OCI-LY7 (cell line): ENCODE data around the gene OR10Z1. TPM values are rescaled to one million over a fixed set of nuclear protein-coding genes. Genes with fewer than 3 reads are reported as not detected.

Experiments
- BruUV-seq: library from RNA; stranded (reverse); fragments of 400-500 nt; replicated peaks from 2 replicates; lab custom pipeline; 2021; lab: Mats Ljungman, UMichigan
- CTCF ChIA-PET: fragments of 300-600 bp; sonication (Branson Sonifier 250); formaldehyde crosslinking; loops from one replicate; lab custom pipeline; 2022; ENCODE audit warnings: antibody characterized with exemption; ENCODE audit not compliant: unreplicated experiment; lab: Charles Lee
- POLR2A ChIA-PET: fragments of 300-600 bp; sonication (Branson Sonifier 250); formaldehyde crosslinking; loops from one replicate; lab custom pipeline; 2022; ENCODE audit warnings: antibody characterized with exemption; lab: Charles Lee
- DNase-seq: peaks from one replicate; pipeline ENCODE4 v3.0.0-alpha.2; 2015; ENCODE audit warnings: low spot score
- H2AFZ ChIP-seq: fragments of 200-600 bp; sonication (generic), shearing (Covaris generic); 2 replicates; pipeline ENCODE4 v1.6.1; 2014; ENCODE audit warnings: mild to moderate bottlenecking, antibody characterized with exemption, low read length, moderate library complexity
- H3K27ac ChIP-seq: fragments of 200-600 bp; sonication (generic); 2 replicates; pipeline ENCODE4 v1.5.1; 2014; ENCODE audit warnings: mixed run types, low read depth, mild to moderate bottlenecking, moderate library complexity, low read length, inconsistent platforms; ENCODE audit not compliant: poor library complexity, severe bottlenecking
- H3K36me3 ChIP-seq: fragments of 200-600 bp; sonication (generic); 2 replicates; pipeline ENCODE4 v1.6.1; 2014; ENCODE audit warnings: mild to moderate bottlenecking, antibody characterized with exemption, low read length, moderate library complexity, mixed read lengths; ENCODE audit not compliant: insufficient read depth
- H3K4me1 ChIP-seq: fragments of 200-600 bp; sonication (generic); 2 replicates; pipeline ENCODE4 v1.5.1; 2014; ENCODE audit warnings: mild to moderate bottlenecking, low read length; ENCODE audit not compliant: insufficient read depth, poor library complexity, severe bottlenecking
- H3K4me2 ChIP-seq: fragments of 200-600 bp; sonication (generic); 2 replicates; pipeline ENCODE4 v1.6.1; 2014; ENCODE audit warnings: mild to moderate bottlenecking, low read length
- H3K4me3 ChIP-seq: fragments of 200-600 bp; sonication (generic); 2 replicates; pipeline ENCODE4 v1.5.1; 2014; ENCODE audit warnings: mild to moderate bottlenecking, low read depth, low read length; ENCODE audit not compliant: poor library complexity, severe bottlenecking
- H3K79me2 ChIP-seq: fragments of 200-600 bp; sonication (generic); 2 replicates; pipeline ENCODE4 v1.6.1; 2016; ENCODE audit warnings: low read depth, mild to moderate bottlenecking, low read length, moderate library complexity, mixed read lengths; ENCODE audit not compliant: insufficient read depth
- H3K9me2 ChIP-seq: fragments of 200-600 bp; sonication (generic); 2 replicates; pipeline ENCODE4 v1.6.1; 2016; ENCODE audit warnings: mild to moderate bottlenecking, low read length, mixed read lengths; ENCODE audit not compliant: insufficient read depth
- H3K9me3 ChIP-seq: fragments of 200-600 bp; sonication (generic); 2 replicates; pipeline ENCODE4 v1.6.1; 2014; ENCODE audit warnings: mild to moderate bottlenecking, mixed run types, low read length, mixed read lengths
- H4K20me1 ChIP-seq: fragments of 200-600 bp; sonication (generic); 2 replicates; pipeline ENCODE4 v1.6.1; 2014; ENCODE audit warnings: mild to moderate bottlenecking, antibody characterized with exemption, low read length, moderate library complexity, mixed read lengths; ENCODE audit not compliant: insufficient read depth
- CTCF ChIP-seq: fragments of 200-600 bp; sonication (generic); conservative IDR thresholded peaks from 2 replicates; pipeline ENCODE4 v1.5.1; 2014; ENCODE audit warnings: mild to moderate bottlenecking, antibody characterized with exemption, low read length, moderate library complexity, mixed read lengths
- EZH2phosphoT487 ChIP-seq: fragments of 200-600 bp; sonication (generic); IDR thresholded peaks from 2 replicates; pipeline ENCODE4 v1.6.1; 2018; ENCODE audit warnings: low read depth, borderline replicate concordance, mild to moderate bottlenecking, mixed run types, antibody characterized with exemption, low read length, moderate library complexity, mixed read lengths
- intact Hi-C: fragments of 100-400 bp; cut with micrococcal nuclease; formaldehyde crosslinking; loops from one replicate; pipeline ENCODE4 v1.10.0; 2022; ENCODE audit not compliant: unreplicated experiment
- total RNA-seq, 2 experiments: library from RNA; depleted of rRNA in 1 of 2; stranded (reverse); fragments of >200 nt in 1 of 2; shearing (Covaris generic) in 1 of 2; gene quantifications; 2 replicates each; pipeline ENCODE4 v1.2.3, GENCODE V29; 2014 to 2022

Gene OR10Z1
- total RNA-seq, 2 experiments from 2014 or later, result not detected

GRCh38 chr1:158607296-158607695, 2.2 kb downstream of the OR10Z1 start:
- no peaks in the 10 kb centered on the region for H3K9me2 ChIP-seq
- no peak overlapping the region for H3K4me2 ChIP-seq
- TF ChIP-seq EZH2phosphoT487 (no peak), CTCF (no peak)
- H3K9me3 ChIP-seq, result no peaks in the 10 kb centered on the region
- no peaks in the 10 kb centered on the region for H4K20me1 ChIP-seq
- intact Hi-C loops, result loop anchor here (10.0 kb wide), 1 partner anchor 72 kb away; no protein-coding TSS in a partner anchor
- no peaks in the 10 kb centered on the region for H3K4me1 ChIP-seq
- no peak overlapping the region for H3K4me3 ChIP-seq
- ChIA-PET POLR2A (no interaction called here), CTCF (no interaction called here)
- BruUV-seq, result no TSS peak
- DNase-seq, result no peak
- H2AFZ ChIP-seq, result no peak overlapping the region
- no peak overlapping the region for H3K27ac ChIP-seq
- H3K79me2 ChIP-seq, result no peaks in the 10 kb centered on the region
- no peaks in the 10 kb centered on the region for H3K36me3 ChIP-seq

GRCh38 chr1:158611916-158612315, 6.8 kb downstream of the OR10Z1 start:
- no peak overlapping the region for H2AFZ ChIP-seq
- POLR2A ChIA-PET, result no interaction called here
- H3K4me1 ChIP-seq, result no peaks in the 10 kb centered on the region
- no peaks in the 10 kb centered on the region for H4K20me1 ChIP-seq
- no TSS peak for BruUV-seq
- CTCF ChIA-PET, result no interaction called here
- H3K36me3 ChIP-seq, result no peaks in the 10 kb centered on the region
- H3K9me2 ChIP-seq, result no peaks in the 10 kb centered on the region
- TF ChIP-seq CTCF, result no peak
- TF ChIP-seq EZH2phosphoT487, result no peak
- intact Hi-C loops, result no loop called here
- H3K4me3 ChIP-seq, result no peak overlapping the region
- no peak overlapping the region for H3K4me2 ChIP-seq
- no peaks in the 10 kb centered on the region for H3K9me3 ChIP-seq
- H3K27ac ChIP-seq, result no peak overlapping the region
- no peak for DNase-seq
- H3K79me2 ChIP-seq, result no peaks in the 10 kb centered on the region

- BruUV-seq, result no TSS peak
- no peaks in the 10 kb centered on the region for H3K36me3 ChIP-seq
- no peak overlapping the region for H3K4me2 ChIP-seq
- no peaks in the 10 kb centered on the region for H3K79me2 ChIP-seq
- no peaks in the 10 kb centered on the region for H3K4me1 ChIP-seq
- intact Hi-C loops, result no loop called here
- TF ChIP-seq CTCF (no peak), EZH2phosphoT487 (no peak)
- no peak overlapping the region for H3K4me3 ChIP-seq
- H3K27ac ChIP-seq, result no peak overlapping the region
- no peak overlapping the region for H2AFZ ChIP-seq
- no peaks in the 10 kb centered on the region for H3K9me3 ChIP-seq
- no peaks in the 10 kb centered on the region for H4K20me1 ChIP-seq
- H3K9me2 ChIP-seq, result no peaks in the 10 kb centered on the region
- ChIA-PET CTCF (no interaction called here), POLR2A (interaction anchor here (0.9 kb wide), 1 partner anchor 12 kb away, joined by 4 read pairs; no protein-coding TSS in a partner anchor)
- DNase-seq, result no peak
Measured at GRCh38 chr1:158613764-158614163, 8.7 kb downstream of the OR10Z1 start.
